Right forelimb (tissue), 1 donor: Measurements from ENCODE around the gene ADAM19.

Experiments used
- DNase-seq: peaks from one replicate; pipeline ENCODE4 v3.0.0-alpha.2; 2018

The ADAM19 gene

DNA sequence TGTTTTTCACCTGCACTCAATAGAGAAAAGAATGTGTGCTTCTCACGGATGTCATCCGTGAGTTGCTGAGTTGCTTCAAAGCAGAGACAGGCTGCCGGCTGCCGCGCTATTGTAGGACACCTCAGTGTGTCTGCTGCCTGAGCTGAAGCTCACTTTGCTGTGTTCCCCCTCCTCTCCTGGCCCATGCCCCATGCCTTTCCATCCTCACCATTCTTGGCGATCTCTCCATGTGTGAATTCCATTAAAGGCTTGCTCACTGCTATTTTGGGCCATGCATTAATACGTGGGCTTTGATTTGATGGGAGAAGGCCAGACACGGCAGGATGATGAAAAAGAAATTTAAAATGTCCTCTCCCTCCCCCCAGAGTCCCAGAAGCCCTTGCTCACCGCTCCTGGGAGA lies 14.5 kb downstream of the ADAM19 start:
- no peak for DNase-seq

DNA sequence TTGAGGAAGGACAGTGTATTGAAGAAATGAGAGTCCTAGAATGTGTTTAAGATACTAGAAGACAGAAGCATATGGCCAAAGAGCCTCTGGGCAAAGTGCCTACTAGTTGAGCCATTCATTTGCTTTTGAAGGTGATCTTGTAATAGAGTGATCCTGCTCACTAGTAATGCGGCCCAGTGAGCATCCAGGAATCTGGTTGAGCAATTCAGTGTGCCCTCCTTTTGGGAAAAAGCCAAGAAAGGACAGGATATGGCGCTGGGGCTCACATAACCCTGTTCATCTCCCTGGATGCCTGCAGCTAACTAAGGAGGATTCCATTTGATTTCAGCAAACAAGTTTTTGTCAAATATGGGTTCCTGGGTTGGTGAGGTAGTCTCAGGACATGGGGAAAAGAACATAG lies 16.3 kb downstream of the ADAM19 start:
- no peak for DNase-seq

DNA sequence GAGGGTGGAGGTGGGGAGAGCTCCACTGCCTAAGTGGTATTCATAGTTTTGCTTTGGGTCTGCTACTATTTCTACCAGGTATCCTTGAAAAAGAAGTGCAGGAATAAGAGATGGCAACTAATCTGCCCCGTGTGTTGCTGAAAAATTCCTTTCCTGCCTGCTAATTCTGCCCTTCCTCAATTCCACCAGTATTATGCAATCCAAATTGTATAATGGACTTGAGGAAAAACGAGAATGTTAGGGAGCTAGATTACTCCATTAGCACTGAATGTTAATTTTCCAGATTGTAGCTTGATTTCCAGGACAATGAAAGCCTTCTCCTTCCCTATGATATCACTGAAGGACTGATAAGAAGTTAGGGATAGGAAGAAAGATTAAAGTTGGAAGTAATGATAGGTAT lies 16.9 kb downstream of the ADAM19 start:
- no peak for DNase-seq

DNA sequence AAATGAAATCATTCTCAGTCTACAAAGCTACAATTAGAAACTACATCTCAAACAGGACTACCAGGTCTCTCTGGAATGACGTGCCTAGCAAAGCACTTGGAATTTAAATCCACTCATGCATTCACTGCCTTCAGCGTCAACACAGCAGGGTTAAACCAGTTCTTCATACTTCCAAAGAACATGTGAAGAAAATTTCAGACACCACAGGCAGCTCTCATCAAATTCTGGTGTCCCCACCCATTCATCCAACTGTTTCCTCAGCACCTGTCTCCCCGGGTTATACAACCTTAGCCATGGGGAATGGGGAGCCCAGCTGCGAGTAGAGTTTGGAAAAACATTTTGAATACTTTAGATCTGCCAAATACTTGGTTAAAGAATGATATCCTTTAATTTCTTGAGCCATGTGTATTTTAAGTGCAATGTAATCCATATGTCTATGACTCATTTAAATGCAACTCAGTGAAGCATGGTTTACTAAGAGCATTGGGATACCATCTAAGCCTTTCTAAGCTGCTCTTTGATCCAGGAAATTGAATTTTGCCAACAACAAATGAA lies 17.5 kb downstream of the ADAM19 start:
- DNase-seq: no peak

DNA sequence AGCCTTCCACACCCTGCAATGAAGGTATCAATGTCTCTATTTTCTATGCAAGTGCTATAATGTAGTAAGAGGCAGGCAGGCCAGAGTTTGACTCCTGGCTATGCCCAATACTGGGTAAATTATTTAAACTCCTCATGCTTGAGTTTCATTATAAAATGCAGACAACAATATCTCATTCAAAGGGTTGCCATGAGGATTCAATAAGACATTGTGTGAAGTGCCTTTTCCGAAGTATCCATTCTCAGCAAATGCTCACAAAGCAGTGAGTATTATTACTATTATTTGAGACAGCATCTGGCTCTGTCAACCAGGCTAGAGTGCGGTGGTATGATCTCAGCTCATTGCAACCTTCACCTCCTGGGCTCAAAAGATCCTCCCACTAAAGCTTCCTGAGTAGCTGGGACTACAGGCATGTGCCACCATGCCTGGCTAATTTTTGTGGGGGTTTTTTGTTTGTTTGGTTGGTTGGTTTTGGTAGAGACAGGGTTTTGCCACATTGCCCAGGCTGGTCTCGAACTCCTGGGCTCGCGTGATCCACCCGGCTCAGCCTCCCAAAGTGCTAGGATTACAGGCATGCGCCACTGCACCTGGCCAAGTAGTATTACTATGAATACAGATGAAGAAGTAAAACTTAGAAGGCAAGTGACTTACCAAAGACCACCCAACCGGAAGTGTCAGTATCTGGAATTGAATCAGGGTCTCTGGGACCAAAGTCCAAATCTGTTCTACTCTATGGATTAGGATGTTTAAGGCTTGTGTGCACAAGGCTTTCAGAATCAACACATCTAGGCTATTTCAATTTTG lies 18.8 kb downstream of the ADAM19 start:
- DNase-seq: no peak

DNA sequence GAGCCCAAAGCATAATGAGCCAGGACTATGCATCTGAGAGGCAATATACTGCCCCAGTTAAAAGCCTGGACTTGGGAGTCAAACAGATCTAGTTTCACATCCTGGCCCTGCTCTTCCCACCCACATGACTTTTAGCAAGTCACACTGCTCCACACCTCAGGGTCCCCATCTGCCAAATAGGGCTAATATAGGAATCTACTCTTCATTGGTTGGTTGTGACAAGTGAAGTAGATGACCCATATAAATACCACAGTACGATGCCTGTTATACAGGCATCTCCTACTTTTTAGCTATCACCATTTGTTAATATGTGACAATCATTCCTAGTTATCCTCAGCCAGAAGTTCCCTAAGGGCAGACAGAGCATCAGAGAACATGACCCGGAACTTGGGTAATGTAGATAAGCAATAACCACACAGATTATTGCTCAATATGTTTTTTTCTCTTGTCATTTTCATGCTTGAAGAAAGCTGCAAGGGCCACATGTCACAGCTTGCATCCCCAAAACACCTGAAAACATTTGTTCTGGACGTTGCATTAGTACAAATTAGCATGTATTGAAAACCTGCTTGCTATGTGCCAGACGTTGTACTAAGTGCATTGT lies 20.4 kb downstream of the ADAM19 start:
- no peak for DNase-seq

DNA sequence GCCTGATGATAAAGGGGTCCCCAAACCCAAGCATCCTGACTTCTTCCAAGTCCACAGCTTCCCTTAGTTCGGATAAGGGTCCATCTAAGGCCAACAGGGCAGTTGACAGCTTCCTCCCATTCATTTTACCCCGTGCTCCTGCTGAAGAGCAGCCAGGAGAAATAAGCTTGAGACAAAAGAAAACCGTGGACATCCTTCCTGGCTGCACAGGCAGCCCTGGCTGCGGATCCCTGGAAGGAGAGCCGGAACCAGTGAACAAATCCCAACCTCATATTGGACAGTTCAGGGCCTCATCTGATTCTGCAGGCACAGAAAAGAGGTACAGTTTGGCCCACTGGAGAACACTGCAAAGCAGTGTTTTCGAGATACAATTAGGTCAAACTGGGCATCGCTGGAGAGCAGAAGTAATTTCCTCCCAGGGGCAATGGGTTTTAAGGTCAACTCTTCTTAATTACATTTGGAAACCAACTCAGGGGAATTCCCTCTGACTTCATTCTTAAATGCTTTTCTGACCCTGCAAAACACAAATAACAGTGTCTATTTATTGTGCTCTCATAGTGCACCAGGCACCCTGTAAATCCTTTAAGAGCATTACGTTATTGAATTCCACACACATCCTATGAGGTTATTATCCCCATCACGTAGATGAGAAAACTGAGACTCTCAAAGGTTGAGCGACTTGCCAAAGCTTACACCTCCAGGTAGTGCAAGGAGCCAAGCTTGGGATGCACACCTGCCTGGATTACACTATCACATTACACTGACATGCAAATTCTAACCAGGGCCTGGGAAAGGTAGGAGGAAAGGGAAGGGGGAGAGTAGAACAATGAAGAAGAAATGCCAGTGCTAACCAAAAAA lies 21.2 kb downstream of the ADAM19 start:
- no peak for DNase-seq

DNA sequence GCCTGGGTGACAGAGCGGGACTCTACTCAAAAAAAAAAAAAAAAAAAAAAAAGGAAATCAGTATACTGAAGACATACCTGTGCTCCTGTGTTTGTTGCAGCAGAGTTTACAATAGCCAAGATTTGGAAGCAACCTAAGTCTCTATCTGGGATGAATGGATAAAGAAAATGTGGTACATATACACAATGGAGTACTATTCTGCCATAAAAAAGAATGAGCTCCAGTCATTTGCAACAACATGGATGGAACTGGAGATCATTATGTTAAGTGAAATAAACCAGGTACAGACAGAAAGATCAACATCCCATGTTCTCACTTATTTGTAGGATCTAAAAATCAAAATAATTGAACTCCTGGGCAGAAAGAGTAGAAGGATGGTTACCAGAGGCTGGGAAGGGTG lies 22.9 kb downstream of the ADAM19 start:
- no peak for DNase-seq

DNA sequence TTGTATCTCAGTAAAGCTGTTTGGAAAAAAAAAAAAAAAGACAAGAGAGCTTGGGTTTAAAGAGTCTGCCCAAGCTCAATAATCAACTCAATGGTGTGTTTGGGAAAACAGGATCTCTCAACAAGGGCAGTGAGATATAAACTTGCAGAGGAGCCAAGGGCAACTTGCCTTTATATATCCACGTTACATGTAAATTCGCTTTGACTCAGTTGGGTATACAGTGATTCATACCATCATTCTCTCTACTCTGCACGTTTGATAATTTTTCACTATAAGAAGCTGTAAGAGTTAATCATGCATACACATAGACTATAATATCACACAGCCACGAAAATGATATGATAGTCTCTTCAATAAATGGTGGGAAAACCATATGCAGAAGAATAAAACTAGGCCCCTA lies 24.9 kb downstream of the ADAM19 start:
- no peak for DNase-seq

DNA sequence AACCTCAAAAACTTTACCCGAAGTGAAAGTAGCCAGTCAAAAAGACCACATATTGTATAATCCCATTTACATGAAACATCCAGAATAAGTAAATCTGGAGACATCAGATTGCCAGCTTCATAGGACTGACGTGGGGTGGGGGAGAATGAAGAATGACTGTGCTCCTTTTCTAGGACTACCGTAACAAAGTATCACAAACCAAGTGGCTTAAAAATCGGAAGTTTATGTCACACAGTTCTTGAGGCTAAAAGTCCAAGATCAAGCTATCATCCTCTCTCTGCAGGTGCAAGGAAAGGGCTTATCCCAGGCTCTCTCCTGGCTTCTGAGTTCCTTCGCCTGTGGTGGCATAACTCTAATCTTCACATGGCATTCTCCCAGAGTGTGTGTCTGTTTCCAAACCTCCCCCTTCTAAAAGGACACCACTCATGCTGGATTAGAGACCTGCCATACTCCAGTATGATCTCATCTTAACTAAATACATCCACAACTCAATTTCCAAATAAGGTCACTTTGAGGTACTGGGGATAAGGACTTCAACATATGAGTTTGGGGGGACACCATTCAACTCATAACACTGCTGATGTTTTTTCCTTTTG lies 25.5 kb downstream of the ADAM19 start:
- DNase-seq: no peak

DNA sequence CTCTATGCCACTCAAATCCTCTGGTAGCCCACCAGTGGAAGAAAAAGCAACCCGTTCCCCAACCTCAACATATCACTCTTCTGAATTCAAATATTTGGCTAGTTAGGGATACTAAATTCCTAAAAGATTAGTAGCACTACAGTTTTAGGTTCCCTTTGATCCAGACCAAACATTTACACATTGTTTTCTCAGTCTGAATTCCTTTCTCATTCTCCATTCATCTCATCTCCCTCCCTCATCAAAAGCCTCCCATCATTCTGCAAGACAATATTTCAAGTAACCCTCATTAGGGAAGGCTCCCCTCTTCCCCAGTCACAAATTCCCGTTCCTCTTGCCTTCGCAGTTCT lies 26.3 kb downstream of the ADAM19 start:
- DNase-seq: no peak

DNA sequence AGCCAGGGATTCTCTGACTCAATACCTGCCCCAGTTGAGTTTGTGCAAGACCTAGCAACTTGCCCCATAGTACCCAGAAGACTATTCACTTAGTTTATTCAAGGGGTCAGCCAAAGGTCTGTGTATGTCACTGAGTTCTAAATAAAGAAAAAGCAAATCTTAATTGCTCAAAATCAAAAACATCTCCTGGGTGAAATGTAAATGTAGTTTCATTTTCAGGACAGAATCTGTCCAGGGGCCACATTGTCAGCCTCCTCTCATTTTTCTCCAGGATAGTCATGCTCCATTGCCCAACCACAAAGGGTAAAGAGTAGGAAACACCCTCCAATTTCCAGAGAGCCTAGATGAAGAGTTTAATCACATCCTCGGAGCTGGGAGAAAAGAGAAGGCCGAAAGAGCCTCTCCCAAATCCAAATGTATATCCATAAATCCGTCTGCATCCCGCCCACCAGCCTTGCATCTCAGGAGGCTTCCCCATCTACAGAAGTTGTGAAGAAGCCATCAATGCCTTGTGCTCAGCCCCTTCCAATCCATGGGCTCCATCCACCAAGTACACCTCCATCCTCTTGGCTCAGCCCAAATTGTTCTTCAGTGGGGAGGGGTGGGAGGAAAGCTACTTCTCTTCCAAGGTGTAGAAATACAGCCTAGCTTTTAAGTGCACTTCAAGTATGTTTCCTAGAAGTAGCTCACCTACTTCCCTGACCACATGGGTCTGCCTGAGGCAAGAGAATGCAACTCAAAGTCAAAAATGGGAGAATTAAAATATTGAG lies 26.9 kb downstream of the ADAM19 start:
- no peak for DNase-seq

DNA sequence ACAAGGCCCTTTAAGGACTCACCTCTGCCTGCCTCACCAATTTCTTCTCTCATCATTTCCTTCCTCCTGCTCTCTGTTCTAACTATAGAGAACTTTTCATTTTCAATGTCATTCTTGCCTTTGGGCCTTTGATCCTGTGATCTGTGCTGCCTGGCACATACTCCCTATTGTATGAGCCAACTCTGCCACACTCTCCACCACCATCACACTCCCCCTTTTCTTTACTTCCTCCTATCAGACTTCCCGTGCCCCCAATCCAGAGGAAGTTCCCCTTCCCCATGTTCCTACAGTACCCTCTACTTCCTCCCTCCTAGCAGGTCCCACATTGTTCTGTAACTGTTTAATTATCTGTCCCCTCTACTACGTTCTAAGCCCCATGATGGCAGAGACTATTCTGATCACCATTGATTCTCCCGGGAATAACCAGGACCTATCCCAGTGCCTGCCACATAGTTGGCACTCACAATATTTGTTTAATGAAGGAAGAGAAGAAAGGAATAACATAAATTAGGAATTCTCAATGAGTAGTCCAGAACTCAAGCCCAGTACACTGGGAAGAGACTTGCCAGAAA lies 27.5 kb downstream of the ADAM19 start:
- no peak for DNase-seq

DNA sequence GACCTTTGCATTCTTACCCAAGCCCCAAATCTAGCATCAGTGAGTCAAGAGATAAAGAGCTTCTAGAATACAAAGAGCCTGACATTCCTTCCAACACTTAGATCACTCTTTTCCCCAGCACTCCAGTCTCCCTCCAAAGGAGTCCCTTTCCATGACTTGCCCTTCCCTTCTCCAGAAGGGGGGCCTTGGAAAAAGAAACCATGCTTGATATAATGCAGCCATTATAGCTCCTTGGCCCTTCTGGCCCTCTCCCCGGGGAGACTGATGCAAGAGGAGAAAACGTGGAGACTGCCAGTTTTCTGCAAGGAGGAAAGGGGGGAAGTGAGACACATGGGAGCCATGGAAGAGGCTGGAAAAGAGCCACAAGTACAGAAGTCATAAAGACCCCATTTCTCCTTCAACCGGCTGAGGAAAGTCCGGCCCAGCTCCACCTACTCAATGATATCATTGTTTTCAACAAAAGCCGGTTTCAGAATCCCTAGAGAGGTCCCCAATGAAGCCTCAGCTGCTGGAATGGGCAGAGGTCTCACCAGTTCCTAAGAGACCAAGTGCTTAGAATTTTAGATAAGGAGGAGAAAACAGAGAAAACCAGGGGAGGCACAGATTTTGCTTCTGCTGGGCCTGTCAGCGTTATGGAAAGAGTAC lies 29.0 kb downstream of the ADAM19 start:
- no peak for DNase-seq

DNA sequence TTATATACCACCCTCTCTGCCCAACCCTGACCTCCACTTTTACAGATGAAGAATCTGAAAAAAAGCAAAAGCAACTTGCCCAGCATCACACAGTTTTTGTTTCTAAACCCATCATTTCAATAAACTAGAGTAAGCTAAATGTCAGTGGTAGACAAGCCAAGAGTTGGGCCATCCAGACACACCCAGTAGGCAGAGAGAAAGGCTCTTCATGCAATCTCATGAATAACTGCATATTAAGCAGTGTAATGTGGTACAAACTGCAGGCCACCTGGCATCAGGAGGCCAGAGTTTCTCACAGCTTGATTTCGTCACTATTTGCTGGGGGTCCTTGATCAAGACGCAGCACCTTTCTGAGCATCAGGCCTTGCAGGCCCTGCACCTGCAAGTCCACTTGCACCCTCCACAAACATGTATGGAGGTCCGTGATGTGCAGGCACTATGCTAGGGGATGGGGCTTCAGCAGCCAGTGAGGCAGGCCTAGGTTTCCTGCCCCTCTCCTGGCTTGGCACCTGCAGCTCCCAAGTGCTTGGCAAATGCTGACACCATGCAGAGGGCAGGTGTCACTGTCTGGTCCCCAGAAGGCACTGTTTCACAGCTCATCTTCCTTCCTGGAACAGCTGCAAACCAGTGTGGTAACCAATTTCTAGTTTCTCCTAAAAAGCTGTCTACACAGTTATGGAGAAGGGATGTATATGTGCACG lies 29.8 kb downstream of the ADAM19 start:
- DNase-seq: no peak

DNA sequence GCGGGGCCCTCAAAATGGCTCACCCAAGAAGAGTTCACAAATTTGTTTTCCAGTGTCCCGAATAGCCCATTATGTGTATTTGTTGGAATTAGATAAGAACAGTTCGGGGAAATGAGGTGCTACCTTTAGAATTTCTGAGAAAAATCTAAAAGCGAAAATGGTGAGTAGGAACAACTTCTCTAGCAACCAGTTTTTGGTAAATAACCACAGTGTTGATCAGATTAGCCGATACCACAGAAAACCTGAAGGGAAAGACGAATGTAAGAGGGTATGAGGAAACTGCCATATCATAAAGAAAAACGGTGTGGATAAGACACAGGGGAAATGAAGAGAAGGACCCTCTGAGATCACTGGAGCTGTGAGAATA lies 31.0 kb downstream of the ADAM19 start:
- no peak for DNase-seq

DNA sequence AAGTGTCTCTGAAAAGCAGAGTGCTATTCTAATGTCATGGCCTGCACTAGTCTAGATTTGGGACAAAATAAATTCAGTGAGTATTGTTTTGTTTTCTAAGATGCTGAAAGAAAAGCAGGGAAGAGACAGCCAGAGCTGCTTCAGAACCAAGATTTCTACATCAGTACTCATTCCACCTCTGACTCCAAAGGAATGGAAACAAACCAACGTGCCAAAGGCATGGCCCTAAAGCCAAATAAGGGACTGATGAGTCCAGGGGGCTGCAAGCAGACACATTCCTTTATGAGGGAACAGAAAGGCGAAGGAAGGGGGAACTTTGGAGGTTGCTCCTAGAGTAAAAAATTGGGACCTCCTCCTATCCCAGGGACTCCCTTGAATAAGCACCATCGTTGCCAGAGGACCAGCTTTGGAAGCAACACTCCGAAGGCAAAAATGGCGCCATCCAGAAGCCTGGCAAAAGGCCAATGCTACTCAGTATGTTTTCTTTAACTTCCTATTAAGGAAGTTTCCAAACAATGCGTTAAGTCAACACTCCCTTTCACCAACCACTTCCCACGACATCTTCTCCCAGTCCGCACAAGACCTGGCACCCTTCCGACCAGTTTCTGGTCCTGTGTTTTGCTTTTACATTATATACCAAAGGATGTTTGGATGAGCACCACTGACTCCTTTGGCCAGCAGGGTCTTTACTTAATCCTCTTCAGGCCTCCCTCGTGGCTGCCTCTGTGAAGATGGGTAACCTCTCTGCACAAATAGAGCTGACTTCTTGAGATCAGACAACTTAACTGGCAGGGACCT lies 31.6 kb downstream of the ADAM19 start:
- no peak for DNase-seq

DNA sequence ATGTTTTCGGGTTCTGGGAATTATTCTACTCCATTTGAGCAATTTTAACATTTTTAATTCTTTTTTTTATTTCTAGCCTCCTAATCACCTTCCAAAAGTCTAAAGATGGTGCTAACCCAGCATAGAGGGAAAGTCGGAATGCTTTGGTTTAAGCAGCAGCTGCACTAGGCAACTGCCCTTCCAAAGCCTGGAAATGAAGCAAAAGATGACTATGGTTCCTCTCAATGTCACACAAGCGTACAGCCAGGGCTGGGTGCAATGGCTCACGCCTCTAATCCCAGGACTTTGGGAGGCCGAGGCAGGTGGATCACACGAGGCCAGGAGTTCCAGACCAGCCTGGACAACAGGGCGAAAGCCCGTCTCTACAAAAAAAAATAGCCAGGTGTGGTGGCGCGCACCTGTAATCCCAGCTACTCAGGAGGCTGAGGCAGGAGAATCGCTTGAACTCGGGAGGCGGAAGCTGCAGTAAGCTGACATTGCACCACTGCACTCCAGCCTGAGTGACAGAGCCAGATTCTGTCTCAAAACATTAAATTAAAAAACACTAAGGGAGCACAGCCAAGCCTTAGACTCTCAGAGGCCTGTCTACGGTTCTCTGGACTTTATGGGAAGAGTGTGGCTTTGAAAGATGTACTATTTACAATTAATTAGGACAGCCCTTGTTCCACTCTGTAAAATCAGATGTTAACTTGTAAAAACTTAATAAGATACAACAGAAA lies 33.1 kb downstream of the ADAM19 start:
- DNase-seq: no peak

DNA sequence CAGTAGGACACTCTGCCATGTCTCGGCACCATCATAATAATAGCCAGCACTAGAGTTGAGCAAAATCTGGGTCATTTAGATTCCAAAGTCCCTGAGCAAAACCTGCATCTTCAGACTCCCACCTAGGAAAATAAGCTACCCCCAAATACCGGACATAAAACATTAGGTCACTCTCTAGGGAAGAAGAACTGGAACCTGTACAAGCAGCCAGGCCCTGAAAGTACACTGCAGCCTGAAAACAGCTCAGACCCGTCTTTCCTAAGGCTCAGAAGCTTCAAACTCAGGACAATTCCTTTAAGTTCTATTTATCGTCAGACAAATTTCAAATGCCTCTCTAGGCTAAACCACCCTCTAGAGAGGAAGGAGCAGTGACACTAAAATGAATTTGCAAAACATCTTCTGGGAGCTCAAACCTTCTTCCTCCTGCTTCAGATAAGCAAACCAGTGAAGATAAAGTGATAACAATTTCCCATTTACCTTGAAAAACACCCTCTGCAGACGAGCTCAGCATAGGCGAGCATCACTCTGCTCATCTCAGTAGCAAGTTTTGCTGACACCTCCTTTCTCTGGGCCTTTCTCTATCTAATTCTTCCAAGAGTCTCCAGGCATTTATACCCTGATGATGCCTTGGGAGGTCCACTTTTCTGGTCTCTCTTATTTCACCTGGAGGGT lies 34.0 kb downstream of the ADAM19 start:
- DNase-seq: no peak
